HepG2 (cell line): ENCODE data around the gene CCDC116. TPM values are rescaled to one million over a fixed set of nuclear protein-coding genes. Genes with fewer than 3 reads are reported as not detected.

Source experiments
- GFI1 ChIP-seq: sonication (generic); formaldehyde crosslinking; IDR thresholded peaks from 2 replicates; pipeline ENCODE4 v1.5.0; 2020; ENCODE audit warnings: missing genetic modification reagents, mild to moderate bottlenecking, borderline replicate concordance
- PHF21A ChIP-seq: sonication (generic); formaldehyde crosslinking; IDR thresholded peaks from 2 replicates; pipeline ENCODE4 v1.5.0; 2020; ENCODE audit warnings: mild to moderate bottlenecking, missing genetic modification reagents
- ZNF543 ChIP-seq: sonication (generic); formaldehyde crosslinking; IDR thresholded peaks from 2 replicates; pipeline ENCODE4 v1.4.0; 2020; ENCODE audit warnings: mild to moderate bottlenecking, missing genetic modification reagents
- polyA plus RNA-seq, 8 experiments: library from polyadenylated mRNA; depleted of rRNA in 3 of 8; stranded (reverse) in 7 of 8; unstranded in 1 of 8; fragments of >200 nt; fragmentation: Illumina TruSeq in 4 of 8; extraction: Trizol in 4 of 8; gene quantifications; 2 replicates each; pipeline versions ENCODE4 v1.2.1 to v1.2.3, GENCODE V29; 2011 to 2016; ENCODE audit warnings: low read depth in 4 of 8, missing spikeins in 1 of 8, mixed read lengths in 1 of 8; ENCODE audit not compliant: insufficient read depth in 1 of 8
- total RNA-seq, 5 experiments: library from RNA; depleted of rRNA; stranded (reverse); fragments of >200 nt; fragmentation: Illumina TruSeq; extraction: Trizol; gene quantifications; 2 replicates each; pipeline ENCODE4 v1.2.3, GENCODE V29; 2016; ENCODE audit warnings: low read depth in 1 of 5
- TF ChIP-seq, protein P1 (sequence below): sonication (generic); formaldehyde crosslinking; IDR thresholded peaks from 2 replicates; pipeline ENCODE4 v1.5.0; 2020; ENCODE audit warnings: missing genetic modification reagents, mild to moderate bottlenecking, borderline replicate concordance
- TF ChIP-seq, protein P2 (sequence below): sonication (generic); formaldehyde crosslinking; IDR thresholded peaks from 2 replicates; pipeline ENCODE4 v1.8.1; 2022; ENCODE audit warnings: mild to moderate bottlenecking, missing genetic modification reagents
- TF ChIP-seq, protein P3 (sequence below), 2 experiments: sonication (generic) in 1 of 2; formaldehyde crosslinking in 1 of 2; IDR thresholded peaks; 2 replicates each; pipeline versions ENCODE4 v1.4.0 to v1.6.1; 2018 to 2020; ENCODE audit warnings: missing genetic modification reagents in 2 of 2, borderline replicate concordance in 1 of 2, low read depth in 1 of 2, mild to moderate bottlenecking in 1 of 2, missing biosample characterization in 1 of 2
- TF ChIP-seq, protein P4 (sequence below): sonication (generic); formaldehyde crosslinking; IDR thresholded peaks from 2 replicates; pipeline ENCODE4 v1.4.0; 2020; ENCODE audit warnings: missing genetic modification reagents
- TF ChIP-seq, protein P5 (sequence below): sonication (generic); formaldehyde crosslinking; IDR thresholded peaks from 2 replicates; pipeline ENCODE4 v1.4.0; 2020; ENCODE audit warnings: mild to moderate bottlenecking, missing genetic modification reagents, borderline replicate concordance
- TF ChIP-seq, protein P6 (sequence below): sonication (generic); formaldehyde crosslinking; IDR thresholded peaks from 2 replicates; pipeline ENCODE4 v1.5.1; 2020; ENCODE audit warnings: mild to moderate bottlenecking, moderate library complexity, missing genetic modification reagents
- TF ChIP-seq, protein P7 (sequence below): sonication (generic); formaldehyde crosslinking; IDR thresholded peaks from 2 replicates; pipeline ENCODE4 v1.5.0; 2020; ENCODE audit warnings: missing genetic modification reagents

Gene CCDC116
- total and polyA plus RNA-seq, 2 of the 13 experiments (the other 11 are each of a cell fraction or from before 2014, with no cell fraction given), result 0.15 to 0.33 TPM

DNA sequence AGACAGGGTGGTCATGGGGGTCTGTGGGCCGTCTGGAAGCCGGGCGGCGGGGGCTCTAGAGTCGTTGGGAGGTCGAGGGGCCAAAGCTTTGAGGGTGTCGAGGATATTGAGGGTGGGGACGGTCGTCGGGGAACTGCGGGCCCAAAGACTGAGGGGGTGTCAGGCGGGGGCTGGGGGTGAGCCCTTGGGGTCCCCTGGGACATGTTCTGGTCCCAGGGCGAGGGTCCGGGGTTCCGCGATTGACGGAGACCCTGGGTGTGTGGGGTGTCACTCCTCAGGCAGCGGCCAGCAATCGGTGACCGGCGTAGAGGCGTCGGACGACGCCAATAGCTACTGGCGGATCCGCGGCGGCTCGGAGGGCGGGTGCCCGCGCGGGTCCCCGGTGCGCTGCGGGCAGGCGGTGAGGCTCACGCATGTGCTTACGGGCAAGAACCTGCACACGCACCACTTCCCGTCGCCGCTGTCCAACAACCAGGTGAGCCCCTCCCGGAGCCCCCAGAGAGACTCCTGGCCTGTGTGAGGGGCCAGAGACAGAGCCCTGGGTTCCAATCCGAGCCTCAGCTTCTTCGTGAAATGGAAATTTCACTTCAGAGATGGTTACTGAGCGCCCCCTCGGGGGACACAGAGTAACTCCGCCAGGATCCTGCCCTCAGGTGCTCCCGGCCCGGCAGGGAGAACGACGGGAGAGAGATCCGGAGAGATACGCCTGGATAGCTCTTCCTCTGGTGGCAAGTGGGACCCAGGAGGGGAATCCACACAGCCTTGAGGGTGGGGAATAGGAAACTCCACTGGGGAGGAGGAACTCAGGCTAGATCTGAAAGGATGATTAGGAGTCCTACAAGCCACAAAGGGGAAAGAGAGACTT is 10.3 kb downstream of the CCDC116 start (continued):
- TF ChIP-seq, protein P1, sequence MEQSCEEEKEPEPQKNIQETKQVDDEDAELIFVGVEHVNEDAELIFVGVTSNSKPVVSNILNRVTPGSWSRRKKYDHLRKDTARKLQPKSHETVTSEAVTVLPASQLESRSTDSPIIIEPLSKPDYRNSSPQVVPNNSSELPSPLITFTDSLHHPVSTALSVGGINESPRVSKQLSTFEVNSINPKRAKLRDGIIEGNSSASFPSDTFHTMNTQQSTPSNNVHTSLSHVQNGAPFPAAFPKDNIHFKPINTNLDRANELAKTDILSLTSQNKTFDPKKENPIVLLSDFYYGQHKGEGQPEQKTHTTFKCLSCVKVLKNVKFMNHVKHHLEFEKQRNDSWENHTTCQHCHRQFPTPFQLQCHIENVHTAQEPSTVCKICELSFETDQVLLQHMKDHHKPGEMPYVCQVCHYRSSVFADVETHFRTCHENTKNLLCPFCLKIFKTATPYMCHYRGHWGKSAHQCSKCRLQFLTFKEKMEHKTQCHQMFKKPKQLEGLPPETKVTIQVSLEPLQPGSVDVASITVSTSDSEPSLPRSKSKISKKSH (CRISPR knock-in tag), result no peak
- TF ChIP-seq, protein P2, sequence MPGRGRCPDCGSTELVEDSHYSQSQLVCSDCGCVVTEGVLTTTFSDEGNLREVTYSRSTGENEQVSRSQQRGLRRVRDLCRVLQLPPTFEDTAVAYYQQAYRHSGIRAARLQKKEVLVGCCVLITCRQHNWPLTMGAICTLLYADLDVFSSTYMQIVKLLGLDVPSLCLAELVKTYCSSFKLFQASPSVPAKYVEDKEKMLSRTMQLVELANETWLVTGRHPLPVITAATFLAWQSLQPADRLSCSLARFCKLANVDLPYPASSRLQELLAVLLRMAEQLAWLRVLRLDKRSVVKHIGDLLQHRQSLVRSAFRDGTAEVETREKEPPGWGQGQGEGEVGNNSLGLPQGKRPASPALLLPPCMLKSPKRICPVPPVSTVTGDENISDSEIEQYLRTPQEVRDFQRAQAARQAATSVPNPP (CRISPR knock-in tag), result no peak
- TF ChIP-seq, protein P3, sequence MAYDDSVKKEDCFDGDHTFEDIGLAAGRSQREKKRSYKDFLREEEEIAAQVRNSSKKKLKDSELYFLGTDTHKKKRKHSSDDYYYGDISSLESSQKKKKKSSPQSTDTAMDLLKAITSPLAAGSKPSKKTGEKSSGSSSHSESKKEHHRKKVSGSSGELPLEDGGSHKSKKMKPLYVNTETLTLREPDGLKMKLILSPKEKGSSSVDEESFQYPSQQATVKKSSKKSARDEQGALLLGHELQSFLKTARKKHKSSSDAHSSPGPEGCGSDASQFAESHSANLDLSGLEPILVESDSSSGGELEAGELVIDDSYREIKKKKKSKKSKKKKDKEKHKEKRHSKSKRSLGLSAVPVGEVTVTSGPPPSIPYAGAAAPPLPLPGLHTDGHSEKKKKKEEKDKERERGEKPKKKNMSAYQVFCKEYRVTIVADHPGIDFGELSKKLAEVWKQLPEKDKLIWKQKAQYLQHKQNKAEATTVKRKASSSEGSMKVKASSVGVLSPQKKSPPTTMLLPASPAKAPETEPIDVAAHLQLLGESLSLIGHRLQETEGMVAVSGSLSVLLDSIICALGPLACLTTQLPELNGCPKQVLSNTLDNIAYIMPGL (CRISPR knock-in tag; IDR thresholded peaks at IDR 0.05; ENCODE audit: borderline replicate concordance in 1 of 2, low read depth in 1 of 2), result peak; percentile 57 to 64; a peak in 3 of 4 replicates
- TF ChIP-seq GFI1, result no peak
- peak; percentile 50 for TF ChIP-seq PHF21A (CRISPR knock-in tag)
- TF ChIP-seq, protein P4, sequence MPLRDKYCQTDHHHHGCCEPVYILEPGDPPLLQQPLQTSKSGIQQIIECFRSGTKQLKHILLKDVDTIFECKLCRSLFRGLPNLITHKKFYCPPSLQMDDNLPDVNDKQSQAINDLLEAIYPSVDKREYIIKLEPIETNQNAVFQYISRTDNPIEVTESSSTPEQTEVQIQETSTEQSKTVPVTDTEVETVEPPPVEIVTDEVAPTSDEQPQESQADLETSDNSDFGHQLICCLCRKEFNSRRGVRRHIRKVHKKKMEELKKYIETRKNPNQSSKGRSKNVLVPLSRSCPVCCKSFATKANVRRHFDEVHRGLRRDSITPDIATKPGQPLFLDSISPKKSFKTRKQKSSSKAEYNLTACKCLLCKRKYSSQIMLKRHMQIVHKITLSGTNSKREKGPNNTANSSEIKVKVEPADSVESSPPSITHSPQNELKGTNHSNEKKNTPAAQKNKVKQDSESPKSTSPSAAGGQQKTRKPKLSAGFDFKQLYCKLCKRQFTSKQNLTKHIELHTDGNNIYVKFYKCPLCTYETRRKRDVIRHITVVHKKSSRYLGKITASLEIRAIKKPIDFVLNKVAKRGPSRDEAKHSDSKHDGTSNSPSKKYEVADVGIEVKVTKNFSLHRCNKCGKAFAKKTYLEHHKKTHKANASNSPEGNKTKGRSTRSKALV, result peak; percentile 73; the same call in 1 of the 2 replicates
- TF ChIP-seq, protein P5, sequence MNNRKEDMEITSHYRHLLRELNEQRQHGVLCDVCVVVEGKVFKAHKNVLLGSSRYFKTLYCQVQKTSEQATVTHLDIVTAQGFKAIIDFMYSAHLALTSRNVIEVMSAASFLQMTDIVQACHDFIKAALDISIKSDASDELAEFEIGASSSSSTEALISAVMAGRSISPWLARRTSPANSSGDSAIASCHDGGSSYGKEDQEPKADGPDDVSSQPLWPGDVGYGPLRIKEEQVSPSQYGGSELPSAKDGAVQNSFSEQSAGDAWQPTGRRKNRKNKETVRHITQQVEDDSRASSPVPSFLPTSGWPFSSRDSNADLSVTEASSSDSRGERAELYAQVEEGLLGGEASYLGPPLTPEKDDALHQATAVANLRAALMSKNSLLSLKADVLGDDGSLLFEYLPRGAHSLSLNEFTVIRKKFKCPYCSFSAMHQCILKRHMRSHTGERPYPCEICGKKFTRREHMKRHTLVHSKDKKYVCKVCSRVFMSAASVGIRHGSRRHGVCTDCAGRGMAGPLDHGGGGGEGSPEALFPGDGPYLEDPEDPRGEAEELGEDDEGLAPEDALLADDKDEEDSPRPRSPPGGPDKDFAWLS, result no peak
- TF ChIP-seq, protein P6, sequence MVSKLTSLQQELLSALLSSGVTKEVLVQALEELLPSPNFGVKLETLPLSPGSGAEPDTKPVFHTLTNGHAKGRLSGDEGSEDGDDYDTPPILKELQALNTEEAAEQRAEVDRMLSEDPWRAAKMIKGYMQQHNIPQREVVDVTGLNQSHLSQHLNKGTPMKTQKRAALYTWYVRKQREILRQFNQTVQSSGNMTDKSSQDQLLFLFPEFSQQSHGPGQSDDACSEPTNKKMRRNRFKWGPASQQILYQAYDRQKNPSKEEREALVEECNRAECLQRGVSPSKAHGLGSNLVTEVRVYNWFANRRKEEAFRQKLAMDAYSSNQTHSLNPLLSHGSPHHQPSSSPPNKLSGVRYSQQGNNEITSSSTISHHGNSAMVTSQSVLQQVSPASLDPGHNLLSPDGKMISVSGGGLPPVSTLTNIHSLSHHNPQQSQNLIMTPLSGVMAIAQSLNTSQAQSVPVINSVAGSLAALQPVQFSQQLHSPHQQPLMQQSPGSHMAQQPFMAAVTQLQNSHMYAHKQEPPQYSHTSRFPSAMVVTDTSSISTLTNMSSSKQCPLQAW (CRISPR knock-in tag), result no peak
- TF ChIP-seq, protein P7, sequence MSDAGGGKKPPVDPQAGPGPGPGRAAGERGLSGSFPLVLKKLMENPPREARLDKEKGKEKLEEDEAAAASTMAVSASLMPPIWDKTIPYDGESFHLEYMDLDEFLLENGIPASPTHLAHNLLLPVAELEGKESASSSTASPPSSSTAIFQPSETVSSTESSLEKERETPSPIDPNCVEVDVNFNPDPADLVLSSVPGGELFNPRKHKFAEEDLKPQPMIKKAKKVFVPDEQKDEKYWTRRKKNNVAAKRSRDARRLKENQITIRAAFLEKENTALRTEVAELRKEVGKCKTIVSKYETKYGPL (CRISPR knock-in tag), result no peak
- TF ChIP-seq ZNF543 (CRISPR knock-in tag), result no peak
